ENCODE results near the gene IFRD1. TPM values are rescaled to one million over a fixed set of nuclear protein-coding genes. Genes with fewer than 3 reads are reported as not detected.
A peak's percentile ranks its signal among the peaks of the same experiment; 100 is the strongest.

IFRD1 gene
- total RNA-seq, 1 experiment from 2014 or later = 35.7 TPM

DNA sequence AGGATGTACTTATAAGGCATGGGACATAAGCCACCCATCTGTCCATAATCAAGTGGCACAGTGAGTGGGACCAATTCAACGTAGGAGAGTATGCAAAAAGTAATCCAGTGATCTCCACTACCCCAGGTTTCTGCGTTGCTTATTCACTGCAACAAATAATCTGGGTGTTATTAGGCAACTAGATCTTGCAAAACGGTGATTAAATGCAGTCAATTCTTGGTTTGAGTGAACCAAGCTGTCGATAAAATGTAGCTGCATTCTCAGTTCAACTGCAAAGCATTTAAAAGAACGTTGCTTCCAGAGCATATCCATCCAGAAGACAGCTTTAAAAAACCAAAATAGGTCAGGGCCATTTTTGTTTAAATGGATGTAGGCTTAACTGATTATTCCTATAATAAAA, 35.5 kb downstream of the IFRD1 start:
- no peak for DNase-seq (ENCODE audit: low read depth)

DNA sequence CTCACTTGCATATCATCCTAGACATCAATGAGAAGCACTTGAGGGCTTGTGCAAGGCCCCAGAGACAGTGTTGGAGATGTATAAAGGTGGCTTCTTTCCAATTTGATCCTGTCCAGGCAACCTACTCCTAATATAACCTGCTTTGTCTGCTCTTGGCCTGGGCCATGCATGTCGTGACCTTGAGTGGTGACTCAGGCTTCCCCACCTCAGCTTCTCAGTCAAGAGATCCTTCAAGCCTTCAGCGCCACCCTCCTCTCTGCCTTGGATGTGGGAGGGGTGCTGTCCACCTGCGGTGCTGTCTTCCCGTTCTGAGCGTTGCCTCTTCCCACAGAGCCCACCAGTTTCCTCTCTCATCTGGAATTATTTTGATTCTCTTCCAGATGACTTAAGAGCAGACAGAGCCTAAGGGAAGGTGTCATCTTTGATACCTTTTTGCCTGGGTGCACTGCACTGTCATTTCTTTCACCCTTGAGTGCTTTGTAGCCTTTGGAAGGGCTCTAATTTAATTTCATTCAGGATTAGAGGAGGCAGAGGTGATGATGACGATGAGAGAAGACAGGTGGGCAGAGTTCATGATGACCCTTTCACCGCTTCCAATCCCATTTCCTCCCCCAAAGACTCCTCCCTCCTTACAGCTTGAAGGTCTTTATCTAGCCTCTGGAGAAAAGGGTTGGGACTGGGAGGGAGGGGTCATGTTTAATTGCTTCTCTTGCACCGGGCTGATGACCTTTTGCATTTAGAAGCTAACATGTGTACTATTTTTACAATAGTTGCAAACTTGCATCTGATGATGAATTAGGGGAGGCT, 37.4 kb downstream of the IFRD1 start:
- no peak for DNase-seq (ENCODE audit: low read depth)

- no peak for DNase-seq (ENCODE audit: low read depth)
Measured at GRCh38 chr7:112488264-112488552, 37.9 kb downstream of the IFRD1 start.

DNA sequence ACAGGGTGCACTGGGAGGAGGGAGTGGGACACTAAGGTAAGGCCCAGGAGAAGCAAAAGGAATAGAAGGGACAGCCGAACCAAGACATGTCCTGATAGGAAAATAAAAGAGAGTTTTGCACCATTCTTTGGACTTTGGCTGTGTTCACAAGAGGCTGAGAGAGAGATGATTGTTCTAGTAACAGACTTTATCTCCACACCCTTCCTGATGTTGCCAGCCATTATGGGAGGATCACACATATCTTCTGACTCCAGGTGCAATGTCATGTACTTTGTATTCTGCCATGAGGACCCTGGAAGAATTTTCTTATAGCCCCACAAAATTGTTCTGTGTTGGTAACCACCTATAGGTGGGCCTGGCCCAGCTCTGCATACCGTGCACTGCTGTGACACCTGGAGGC, 41.9 kb downstream of the IFRD1 start:
- DNase-seq (ENCODE audit: low read depth) = no peak

- DNase-seq (ENCODE audit: low read depth) = no peak
Measured at GRCh38 chr7:112494656-112495055, 44.4 kb downstream of the IFRD1 start.

DNA sequence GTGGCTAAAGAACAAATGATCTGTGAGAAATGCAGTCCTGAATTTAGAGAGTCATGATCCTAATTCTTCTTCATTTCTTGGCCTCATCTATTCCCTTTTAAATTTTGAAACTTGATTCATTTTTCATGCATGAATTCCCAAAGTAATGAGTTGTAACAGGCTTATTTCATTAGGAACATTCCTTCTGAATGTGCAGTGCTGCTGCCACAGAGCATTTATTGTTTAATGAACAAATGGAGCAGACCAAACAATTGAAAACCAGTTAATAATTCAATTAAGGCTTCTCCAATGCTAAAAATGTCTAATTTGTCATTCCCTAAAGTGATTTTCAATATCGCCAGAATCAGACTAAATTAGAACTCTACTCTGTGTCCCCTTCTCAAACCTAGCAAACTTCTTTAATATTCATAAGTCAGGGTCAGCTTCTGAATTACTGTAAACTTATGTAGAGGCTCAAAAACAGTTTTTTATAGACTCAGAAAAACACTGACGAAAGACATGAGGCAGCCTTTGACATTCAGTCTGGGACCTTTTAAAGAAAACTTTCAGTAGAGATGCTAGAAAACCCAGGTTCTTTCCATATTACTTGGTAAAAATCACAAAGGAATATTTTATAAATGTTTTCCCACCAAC, 45.0 kb downstream of the IFRD1 start:
- no peak for DNase-seq (ENCODE audit: low read depth)

DNA sequence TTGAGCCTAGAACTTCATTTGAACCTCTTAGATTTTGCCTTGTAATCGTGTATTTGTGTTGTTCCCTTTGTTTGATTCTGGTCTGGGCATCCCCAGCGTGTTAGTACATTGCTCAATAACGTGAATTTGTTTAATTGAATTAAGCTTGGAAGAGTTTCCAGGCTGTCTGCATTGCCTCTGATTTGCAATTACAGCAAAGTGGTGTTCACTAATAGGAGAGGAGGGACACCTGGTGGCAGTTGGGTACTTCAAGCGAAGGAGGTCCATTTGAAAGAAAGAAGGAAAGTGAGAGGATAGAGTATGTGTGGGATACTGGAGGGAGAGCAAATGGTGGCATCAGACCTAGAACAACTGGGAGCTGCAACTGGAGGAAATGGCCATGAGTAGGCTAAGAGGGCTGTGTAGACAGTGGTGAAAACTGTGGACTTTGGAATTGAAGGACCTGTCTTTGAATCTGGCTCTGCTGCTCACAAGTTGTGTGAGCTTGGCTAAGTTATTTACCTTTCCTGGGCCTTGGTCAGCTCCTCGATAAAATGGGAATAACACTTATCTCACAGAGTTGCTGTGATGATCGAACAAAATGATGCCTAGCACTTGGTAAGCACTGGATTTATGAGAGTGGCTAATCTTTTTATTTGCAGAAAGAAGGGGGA, 45.7 kb downstream of the IFRD1 start:
- DNase-seq (ENCODE audit: low read depth) = peak; percentile 60

DNA sequence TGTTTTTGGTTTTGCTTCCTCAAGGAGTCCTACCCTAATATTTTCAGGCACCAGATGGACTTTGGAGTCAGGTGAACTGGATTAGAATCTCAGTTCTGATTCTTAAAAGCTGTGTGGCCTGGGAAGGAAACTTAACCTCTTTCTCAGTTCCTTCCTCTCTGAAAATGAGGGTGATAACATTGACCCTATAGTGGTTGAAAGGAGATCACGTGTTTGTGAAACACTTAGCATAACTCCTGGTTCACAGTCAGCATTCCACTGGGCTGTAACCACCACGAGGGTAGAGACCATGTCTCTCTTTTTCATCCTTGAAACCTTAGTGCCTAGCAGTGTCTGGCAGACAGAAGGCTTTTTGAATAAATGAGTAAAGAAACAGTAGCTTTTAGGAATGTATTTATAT, 47.2 kb downstream of the IFRD1 start:
- DNase-seq (ENCODE audit: low read depth) = no peak

DNA sequence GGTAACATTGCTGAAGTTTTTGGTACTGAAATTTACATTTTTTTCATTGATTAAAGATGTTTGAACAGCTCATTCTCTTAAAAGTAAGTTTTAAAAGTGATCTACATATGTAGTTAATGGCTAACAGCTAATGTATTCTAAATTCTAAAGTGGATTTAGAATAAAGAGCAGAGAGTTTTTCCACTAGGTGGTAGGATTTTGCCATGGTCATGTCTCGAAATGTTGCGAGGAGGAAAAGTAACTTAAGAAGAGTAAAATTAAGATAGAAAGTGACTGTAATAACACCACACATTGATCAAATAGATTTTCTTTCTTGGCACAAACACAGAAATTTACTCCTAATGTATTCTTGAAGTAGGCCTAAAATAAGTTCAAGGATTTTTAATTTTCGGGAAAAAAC, 50.4 kb downstream of the IFRD1 start:
- no peak for DNase-seq (ENCODE audit: low read depth)

DNA sequence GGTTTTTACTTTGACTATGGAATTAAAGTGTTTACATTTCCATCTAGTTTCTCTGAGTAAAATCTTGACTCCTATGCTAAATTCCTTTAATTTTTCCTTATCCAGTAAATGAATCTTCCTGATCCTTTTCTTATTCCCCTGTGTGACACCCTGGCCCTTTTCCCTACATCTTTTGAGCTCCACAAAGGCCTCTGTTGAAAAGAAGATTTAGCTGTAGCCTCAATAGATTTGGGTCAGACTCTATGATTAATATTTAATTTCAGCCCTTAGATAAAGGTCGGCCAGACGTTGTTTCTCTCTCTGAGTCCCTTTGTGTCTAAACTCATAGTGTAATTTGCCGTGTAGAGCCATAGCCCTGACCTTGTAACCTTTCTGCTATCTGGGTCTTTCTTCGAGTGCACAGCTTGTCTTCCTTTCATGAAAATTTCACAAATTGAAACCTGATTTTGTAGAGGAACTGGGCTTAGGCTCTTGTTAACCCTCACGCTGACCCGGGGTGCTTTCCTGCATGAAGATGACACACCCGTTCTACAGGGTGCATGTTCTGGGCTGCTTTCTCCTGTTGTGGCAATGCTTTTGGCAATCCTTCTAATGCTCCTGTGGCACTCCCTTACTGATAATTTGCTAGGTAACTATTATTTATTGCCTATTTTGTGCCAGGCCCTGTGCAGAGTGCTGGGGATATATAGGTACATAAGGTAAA, 51.7 kb downstream of the IFRD1 start:
- DNase-seq (ENCODE audit: low read depth) = no peak

DNA sequence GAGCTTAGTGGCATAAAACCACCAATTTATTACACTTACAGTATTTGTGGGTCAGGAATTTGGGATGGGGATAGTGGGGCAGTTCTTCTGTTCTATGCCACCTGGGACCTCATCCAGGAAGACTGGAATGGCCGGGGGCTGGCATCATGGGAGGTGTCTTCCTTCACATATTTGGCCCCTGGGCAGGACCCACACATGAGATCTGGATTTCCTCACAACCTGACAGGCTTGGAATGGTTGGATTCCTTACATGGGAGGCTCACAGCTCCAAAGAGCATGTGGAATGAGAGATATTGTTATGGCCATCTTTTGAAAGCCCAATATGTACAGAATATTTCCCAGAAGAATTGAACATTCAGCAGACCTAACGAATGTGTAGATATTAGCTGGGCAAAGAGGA, 52.4 kb downstream of the IFRD1 start:
- no peak for DNase-seq (ENCODE audit: low read depth)

- no peak for DNase-seq (ENCODE audit: low read depth)
Measured at GRCh38 chr7:112503361-112503972, 53.2 kb downstream of the IFRD1 start.

DNA sequence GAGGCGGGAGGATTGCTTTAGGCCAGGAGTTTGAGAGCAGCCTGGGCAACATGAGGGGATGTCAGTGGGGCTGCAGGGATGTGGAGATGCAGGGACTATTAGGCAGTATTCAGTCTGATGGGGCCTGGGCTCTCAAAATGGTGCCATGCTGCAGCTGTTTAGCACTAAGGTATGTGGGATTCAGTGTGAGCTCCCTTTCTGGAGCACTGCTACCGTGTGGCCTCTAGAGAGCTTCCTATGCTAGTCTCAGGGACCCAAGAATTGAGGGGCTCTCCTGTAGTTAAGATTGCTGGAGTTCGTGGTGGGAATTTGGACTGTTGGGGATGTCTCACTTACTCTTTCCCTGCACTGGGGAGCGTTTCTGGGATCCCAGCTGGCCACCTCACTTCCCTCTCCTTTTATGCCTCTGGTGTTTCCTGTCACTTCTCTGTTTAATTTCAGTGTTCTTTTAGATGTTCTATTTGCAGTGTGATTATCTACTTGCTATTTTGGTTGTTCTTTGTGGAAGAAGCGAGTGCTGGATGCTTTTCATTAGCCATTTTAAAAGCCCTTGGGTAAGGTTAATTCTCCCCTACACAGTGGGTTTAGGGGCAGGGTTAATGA, 53.9 kb downstream of the IFRD1 start:
- no peak for DNase-seq (ENCODE audit: low read depth)

- peak; percentile 26 for DNase-seq (ENCODE audit: low read depth)
Measured at GRCh38 chr7:112505495-112505894, 55.2 kb downstream of the IFRD1 start.

DNA sequence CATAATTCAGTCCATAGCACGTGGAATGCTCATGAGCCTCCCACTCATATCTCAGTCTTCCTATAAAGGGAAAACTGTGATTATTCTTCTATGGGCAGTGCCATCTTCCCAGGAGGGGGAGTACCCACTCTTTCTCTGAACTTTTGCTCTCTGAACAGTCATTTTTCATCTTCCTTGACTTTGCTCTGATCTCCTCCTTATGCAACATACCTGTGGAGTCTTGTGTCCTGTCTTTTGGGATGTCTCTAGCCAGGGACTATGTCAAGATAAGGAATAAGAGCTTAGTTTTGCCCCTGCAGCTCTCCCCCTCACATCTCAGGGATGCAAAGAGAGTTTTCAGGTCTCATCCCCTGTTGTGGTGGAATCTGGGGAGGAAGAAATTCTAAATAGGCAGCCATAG, 58.1 kb downstream of the IFRD1 start:
- DNase-seq (ENCODE audit: low read depth) = no peak

DNA sequence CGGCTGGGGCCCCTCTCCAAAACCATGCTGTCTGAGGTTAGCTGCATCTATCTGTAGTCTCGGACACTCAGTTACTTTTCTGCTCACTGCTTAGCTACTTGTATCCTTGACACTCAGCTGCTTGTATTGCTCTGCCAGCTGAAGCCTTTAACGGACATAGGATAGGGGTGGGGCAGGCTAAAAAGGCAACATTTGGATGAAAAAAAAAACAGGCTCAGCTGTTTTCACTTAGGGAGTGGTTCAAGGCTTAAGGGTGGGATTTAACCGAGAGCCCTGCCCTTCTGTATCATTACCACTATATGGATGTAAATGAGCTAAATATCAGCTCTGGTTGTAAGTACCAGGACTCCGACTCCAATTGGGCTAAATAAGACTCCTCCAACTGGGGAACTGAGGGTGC, 59.1 kb downstream of the IFRD1 start:
- DNase-seq (ENCODE audit: low read depth) = no peak

DNA sequence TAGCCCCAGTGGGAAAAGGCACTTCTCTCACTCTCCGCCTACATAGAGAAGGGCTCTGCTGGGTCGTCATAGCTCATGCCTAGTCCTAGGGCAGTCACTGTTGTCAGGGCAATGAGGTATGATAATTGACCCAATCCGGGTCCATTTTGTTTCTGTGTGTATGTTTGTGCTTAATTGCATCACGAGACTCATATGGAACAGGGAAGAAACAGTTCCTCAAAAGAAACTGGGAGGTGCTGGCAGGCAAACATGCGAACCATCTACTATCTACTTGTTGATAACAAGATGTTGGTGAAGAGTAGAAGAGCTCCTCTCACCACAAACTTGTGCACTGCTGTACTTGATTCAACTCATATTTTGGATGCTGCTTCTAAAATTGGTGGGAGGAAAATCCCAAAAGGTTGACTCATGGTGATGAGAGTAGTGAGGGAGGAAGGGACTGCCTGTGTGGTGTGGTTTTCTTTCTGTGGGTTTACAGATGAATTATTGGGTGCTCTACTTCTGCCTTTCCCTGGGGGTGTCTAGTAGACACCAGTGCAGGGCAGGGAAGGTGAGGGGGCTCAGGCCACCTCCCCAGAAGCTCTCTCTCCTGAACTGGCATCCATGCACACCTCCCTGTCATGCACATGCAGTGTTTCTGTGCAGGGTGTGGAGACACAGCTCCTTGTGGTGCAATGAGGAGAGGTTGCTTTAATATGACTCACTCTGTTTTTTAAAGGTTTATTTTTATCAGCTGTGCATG, 59.9 kb downstream of the IFRD1 start:
- DNase-seq (ENCODE audit: low read depth) = peak; percentile 80

DNA sequence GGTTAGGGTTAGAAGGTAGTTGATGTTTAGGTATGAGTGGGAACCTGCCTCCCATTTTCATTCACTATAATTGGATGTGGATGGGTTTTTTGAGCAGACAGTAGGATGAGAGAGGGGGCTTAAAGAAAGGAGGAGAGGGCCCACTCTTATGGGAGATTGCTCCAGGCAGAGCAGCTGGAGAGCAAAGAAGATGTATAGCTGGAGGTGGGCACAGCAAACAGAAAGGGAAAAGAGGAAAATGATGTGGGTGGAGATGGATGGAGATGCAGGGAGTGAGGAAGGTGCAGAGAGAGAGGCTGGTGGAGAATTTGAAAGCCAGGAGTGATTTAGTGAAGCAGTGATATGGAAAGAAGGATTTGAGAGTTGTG, 60.5 kb downstream of the IFRD1 start:
- DNase-seq (ENCODE audit: low read depth) = no peak

DNA sequence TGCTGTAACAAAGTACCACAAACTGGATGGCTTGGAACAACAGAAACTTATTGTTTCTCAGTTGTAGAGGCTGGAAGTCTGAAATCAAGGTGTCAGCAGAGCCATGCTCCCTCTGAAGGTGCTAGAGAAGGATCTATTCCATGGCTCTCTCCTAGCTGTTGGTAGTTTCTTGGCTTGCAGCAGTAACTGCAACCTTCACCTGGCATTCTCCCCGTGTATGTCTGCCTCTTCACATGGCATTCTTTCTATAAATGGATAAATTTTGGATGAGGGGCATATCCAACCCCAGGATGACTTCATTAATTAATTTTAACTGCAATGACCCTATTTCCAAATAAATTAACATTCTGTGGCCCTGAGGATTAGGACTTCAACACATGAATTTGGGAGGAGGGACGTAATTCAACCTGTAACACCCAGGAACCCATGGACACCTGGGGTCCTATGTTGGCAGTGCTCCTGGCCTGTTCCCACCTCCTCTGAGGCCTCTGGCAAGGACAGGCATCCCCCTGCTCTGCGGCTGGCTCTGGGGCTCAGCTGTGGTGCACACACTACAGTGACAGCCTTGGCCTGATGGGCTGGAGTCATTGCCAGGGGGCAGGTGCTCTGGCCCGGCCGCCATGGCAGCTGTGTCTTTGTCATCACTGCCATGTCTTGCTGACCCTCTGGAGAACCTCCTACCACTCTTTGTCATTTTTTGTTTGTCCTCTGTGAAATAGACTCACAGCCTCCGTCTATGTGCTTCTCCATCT, 61.4 kb downstream of the IFRD1 start:
- DNase-seq (ENCODE audit: low read depth) = no peak
